IPS-15b (cell line): ENCODE results near the gene TMEM30A.

Experiments used
- H3K27me3 ChIP-seq: one replicate; pipeline ENCODE4 v1.6.1; 2013; ENCODE audit warnings: low read length; ENCODE audit not compliant: control insufficient read depth, insufficient read depth
- H3K36me3 ChIP-seq: one replicate; pipeline ENCODE4 v1.6.1; 2013; ENCODE audit warnings: low read length; ENCODE audit not compliant: control insufficient read depth, insufficient read depth
- H3K4me1 ChIP-seq: one replicate; pipeline ENCODE4 v1.6.1; 2013; ENCODE audit warnings: mild to moderate bottlenecking, low read length; ENCODE audit not compliant: control insufficient read depth, insufficient read depth
- H3K4me3 ChIP-seq: one replicate; pipeline ENCODE4 v1.5.1; 2013; ENCODE audit warnings: low read depth, low read length
- H3K9ac ChIP-seq: one replicate; pipeline ENCODE4 v1.6.1; 2013; ENCODE audit warnings: low read depth, mild to moderate bottlenecking, low read length
- H3K9me3 ChIP-seq: one replicate; pipeline ENCODE4 v1.6.1; 2013; ENCODE audit warnings: mild to moderate bottlenecking, low read length; ENCODE audit not compliant: control insufficient read depth, insufficient read depth

TMEM30A gene

GRCh38 chr6:75208298-75209183, 76.1 kb downstream of the TMEM30A start:
- H3K4me1 ChIP-seq, result peaks cover 19% of the 10 kb centered on the region
- peak overlapping the region; percentile 53 for H3K4me3 ChIP-seq
- H3K27me3 ChIP-seq, result peaks cover 64% of the 10 kb centered on the region
- no peaks in the 10 kb centered on the region for H3K9me3 ChIP-seq
- H3K36me3 ChIP-seq, result no peaks in the 10 kb centered on the region
- H3K9ac ChIP-seq, result no peak overlapping the region

GRCh38 chr6:75206576-75207342, 77.8 kb downstream of the TMEM30A start:
- Histone ChIP-seq H3K4me1 (peaks cover 14% of the 10 kb centered on the region), H3K9ac (no peak overlapping the region), H3K4me3 (peak overlapping the region; percentile 53), H3K27me3 (peaks cover 82% of the 10 kb centered on the region), H3K36me3 (no peaks in the 10 kb centered on the region), H3K9me3 (no peaks in the 10 kb centered on the region)

DNA sequence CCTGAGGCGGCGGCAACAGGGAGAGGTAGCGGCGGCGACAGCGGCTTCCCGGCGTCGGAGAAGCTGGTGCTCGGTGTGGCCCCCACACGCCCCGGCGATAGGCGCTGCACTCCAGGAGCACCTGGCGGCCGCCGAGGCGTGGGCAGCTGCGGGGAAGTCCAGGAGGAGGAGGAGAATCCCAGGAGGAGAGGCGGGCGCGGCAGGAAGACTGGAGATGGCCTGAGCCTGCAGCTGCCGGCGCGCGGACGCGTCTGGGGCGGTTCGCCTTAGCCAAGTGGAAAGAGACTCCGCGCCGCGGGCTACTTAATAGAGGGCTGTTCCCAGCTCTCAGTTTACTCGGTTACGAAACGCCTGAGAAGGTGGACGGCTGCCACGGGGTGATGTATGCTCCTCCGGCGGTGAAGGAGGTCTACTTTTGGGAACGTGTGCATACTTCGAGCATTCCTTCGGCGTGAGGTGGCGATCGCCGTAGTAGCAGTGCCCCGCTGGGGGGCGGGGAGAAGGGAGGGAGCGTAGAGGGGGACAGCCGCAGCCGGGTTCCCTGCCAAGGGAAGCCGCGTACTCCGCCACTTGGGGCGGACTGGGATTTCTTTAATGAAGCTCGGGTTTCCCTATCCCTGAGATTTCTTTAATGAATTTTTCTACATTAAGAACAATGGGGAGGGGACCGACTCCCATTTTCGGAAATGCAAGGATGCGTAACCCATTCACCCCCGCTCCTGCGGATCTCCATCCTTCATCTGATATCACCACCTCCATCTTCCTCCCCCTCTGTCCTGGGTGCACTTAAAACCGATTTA, 78.6 kb downstream of the TMEM30A start, which contains the start of gene COL12A1:
Gene COL12A1, minus strand, starts transcription at position 278 of the 800 bp plus-strand sequence. CDS start 3,261 bp downstream, outside the sequence.
- peaks cover 14% of the 10 kb centered on the region for H3K4me1 ChIP-seq
- peak within 1 kb of the TSS; percentile 8 for H3K9ac ChIP-seq
- no peaks in the 10 kb centered on the region for H3K36me3 ChIP-seq
- no peaks in the 10 kb centered on the region for H3K9me3 ChIP-seq
- peak within 1 kb of the TSS; percentile 53 for H3K4me3 ChIP-seq
- peaks cover 90% of the 10 kb centered on the region for H3K27me3 ChIP-seq

- H3K9me3 ChIP-seq, result no peaks in the 10 kb centered on the region
- H3K36me3 ChIP-seq, result no peaks in the 10 kb centered on the region
- peaks cover 94% of the 10 kb centered on the region for H3K27me3 ChIP-seq
- H3K4me1 ChIP-seq, result peaks cover 14% of the 10 kb centered on the region
- H3K9ac ChIP-seq, result peak overlapping the region; percentile 8
- H3K4me3 ChIP-seq, result peak overlapping the region; percentile 53
Measured at GRCh38 chr6:75204959-75205775, 79.4 kb downstream of the TMEM30A start.

- Histone ChIP-seq H3K36me3 (no peaks in the 10 kb centered on the region), H3K9me3 (no peaks in the 10 kb centered on the region), H3K27me3 (peaks cover 90% of the 10 kb centered on the region), H3K4me3 (peak overlapping the region; percentile 53), H3K9ac (peak overlapping the region; percentile 8), H3K4me1 (peaks cover 14% of the 10 kb centered on the region)
Measured at GRCh38 chr6:75204217-75204958, 80.2 kb downstream of the TMEM30A start.

DNA sequence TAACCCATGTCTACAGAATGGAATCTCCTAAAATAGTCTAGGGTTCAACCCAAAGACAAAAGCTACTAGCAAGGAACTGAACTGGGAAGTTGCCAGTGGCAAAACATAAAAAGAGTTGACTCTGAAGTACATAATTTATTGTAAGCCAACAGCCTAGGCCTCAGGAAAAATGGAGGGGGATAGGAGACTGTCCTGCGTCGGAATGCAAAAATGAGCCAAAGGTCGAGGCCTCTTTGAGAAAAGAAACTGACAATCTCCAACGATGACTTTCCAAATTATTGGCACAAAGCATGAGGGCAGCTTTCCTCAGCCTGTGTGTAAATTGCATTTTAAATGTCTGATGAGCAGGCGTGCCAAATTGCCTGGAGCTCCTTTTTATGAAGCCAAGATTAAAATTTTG, 80.9 kb downstream of the TMEM30A start:
- no peaks in the 10 kb centered on the region for H3K36me3 ChIP-seq
- H3K4me3 ChIP-seq, result peak overlapping the region; percentile 22
- H3K9me3 ChIP-seq, result no peaks in the 10 kb centered on the region
- peaks cover 13% of the 10 kb centered on the region for H3K4me1 ChIP-seq
- H3K27me3 ChIP-seq, result peaks cover 85% of the 10 kb centered on the region
- H3K9ac ChIP-seq, result no peak overlapping the region
